Germinal center (tissue), 1 donor: Measurements from ENCODE around the gene CDA.

ENCODE experiments used
- DNase-seq: peaks from one replicate; pipeline ENCODE4 v3.0.0; 2012; ENCODE audit warnings: mixed read lengths, low spot score

Gene CDA

GRCh38 chr1:20615946-20616846 is 27.3 kb downstream of the CDA start:
- DNase-seq, result no peak

- no peak for DNase-seq
Observed at GRCh38 chr1:20616847-20617487, 28.1 kb downstream of the CDA start.

GRCh38 chr1:20618550-20618949 is 29.7 kb downstream of the CDA start:
- no peak for DNase-seq

GRCh38 chr1:20619999-20620398 is 31.1 kb downstream of the CDA start:
- DNase-seq, result no peak

- DNase-seq, result no peak
Observed at GRCh38 chr1:20621012-20621411, 32.1 kb downstream of the CDA start.

- DNase-seq, result no peak
Observed at GRCh38 chr1:20624709-20625108, 35.8 kb downstream of the CDA start.

- DNase-seq, result no peak
Observed at GRCh38 chr1:20625176-20626097, 36.5 kb downstream of the CDA start.

- DNase-seq, result no peak
Observed at GRCh38 chr1:20626098-20626427, 37.2 kb downstream of the CDA start.

- no peak for DNase-seq
Observed at GRCh38 chr1:20626524-20626923, 37.6 kb downstream of the CDA start.

GRCh38 chr1:20630729-20631128 is 41.8 kb downstream of the CDA start:
- DNase-seq, result no peak

- no peak for DNase-seq
Observed at GRCh38 chr1:20632386-20632785, 43.5 kb downstream of the CDA start.

GRCh38 chr1:20633190-20634064 is 44.5 kb downstream of the CDA start, which contains the start of gene PINK1:
Gene PINK1, plus strand, starts transcription at chr1:20633458. Its CDS starts 91 bp downstream, at chr1:20633549.
- DNase-seq, result peak; percentile 89

- DNase-seq, result no peak
Observed at GRCh38 chr1:20634065-20634593, 45.2 kb downstream of the CDA start.

GRCh38 chr1:20634594-20635084 is 45.7 kb downstream of the CDA start:
- no peak for DNase-seq

GRCh38 chr1:20636785-20637347 is 48.0 kb downstream of the CDA start:
- no peak for DNase-seq

GRCh38 chr1:20640183-20640597 is 51.3 kb downstream of the CDA start:
- peak; percentile 71 for DNase-seq

- DNase-seq, result no peak
Observed at GRCh38 chr1:20641975-20642374, 53.1 kb downstream of the CDA start.

GRCh38 chr1:20643080-20643479 is 54.2 kb downstream of the CDA start:
- no peak for DNase-seq

- no peak for DNase-seq
Observed at GRCh38 chr1:20644416-20644815, 55.5 kb downstream of the CDA start.

GRCh38 chr1:20645414-20645813 is 56.5 kb downstream of the CDA start:
- DNase-seq, result no peak

GRCh38 chr1:20648438-20648837 is 59.5 kb downstream of the CDA start:
- DNase-seq, result no peak
